Endothelial cell of umbilical vein (primary cell): ENCODE data around the gene FHOD3. TPM values are rescaled to one million over a fixed set of nuclear protein-coding genes. Genes with fewer than 3 reads are reported as not detected.

ENCODE experiments used
- Bru-seq: library from RNA; stranded (reverse); fragments of 400-500 nt; gene quantifications from one replicate; lab custom pipeline; 2021; lab: Mats Ljungman, UMichigan
- BruChase-seq, 2 experiments: library from RNA; stranded (reverse); fragments of 400-500 nt; gene quantifications; one replicate each; lab custom pipeline; 2021; lab: Mats Ljungman, UMichigan
- BruUV-seq: library from RNA; stranded (reverse); fragments of 400-500 nt; replicated peaks from 2 replicates; lab custom pipeline; 2021; lab: Mats Ljungman, UMichigan
- CTCF ChIA-PET: fragments of 300-600, 350-600 bp; sonication (Branson Sonifier 250); formaldehyde crosslinking; loops from one replicate; lab custom pipeline; 2021; ENCODE audit warnings: antibody characterized with exemption, inconsistent platforms; lab: Charles Lee
- POLR2A ChIA-PET: fragments of 300-600, 350-600 bp; sonication (Branson Sonifier 250); formaldehyde crosslinking; loops from one replicate; lab custom pipeline; 2021; ENCODE audit warnings: antibody characterized with exemption, inconsistent platforms; lab: Charles Lee
- DNase-seq: peaks from one replicate; pipeline ENCODE4 v3.0.0-alpha.2; 2011; ENCODE audit warnings: low read depth, low spot score
- FAIRE-seq: peaks from 2 replicates; lab custom pipeline; 2011; peaks lifted over from hg19 to GRCh38; lab: Jason Lieb, UNC
- H2AFZ ChIP-seq: 2 replicates; pipeline ENCODE4 v1.6.0; 2012; ENCODE audit warnings: low read depth, low read length, control low read depth, inconsistent platforms
- H3K27ac ChIP-seq: 2 replicates; pipeline ENCODE4 v1.5.1; 2011; ENCODE audit warnings: low read depth, mild to moderate bottlenecking, control low read depth, low read length, moderate library complexity; ENCODE audit not compliant: insufficient read depth
- H3K27me3 ChIP-seq, 2 experiments: 2 replicates each; pipeline versions ENCODE4 v1.6.0 to v1.6.1; 2011; ENCODE audit warnings: low read length in 2 of 2, mixed read lengths in 1 of 2; ENCODE audit not compliant: control insufficient read depth in 2 of 2, insufficient read depth in 2 of 2
- H3K36me3 ChIP-seq, 2 experiments: 2 replicates in 1 of 2; 3 replicates in 1 of 2; pipeline ENCODE4 v1.5.1; 2011; ENCODE audit warnings: low read length in 2 of 2, mild to moderate bottlenecking in 1 of 2, moderate library complexity in 1 of 2; ENCODE audit not compliant: control insufficient read depth in 2 of 2, insufficient read depth in 2 of 2; ENCODE audit errors: extremely low read depth in 1 of 2
- H3K4me1 ChIP-seq: 3 replicates; pipeline ENCODE4 v1.5.1; 2011; ENCODE audit warnings: mild to moderate bottlenecking, low read length; ENCODE audit not compliant: control insufficient read depth, insufficient read depth; ENCODE audit errors: extremely low read depth
- H3K4me2 ChIP-seq: 2 replicates; pipeline ENCODE4 v1.6.1; 2011; ENCODE audit warnings: low read length, control low read depth, mixed read lengths; ENCODE audit not compliant: insufficient read depth
- H3K4me3 ChIP-seq, 3 experiments: fragments of 200-600 bp in 1 of 3; sonication (generic), shearing (Covaris generic) in 1 of 3; replicated peaks in 1 of 3; 2 replicates each; pipeline ENCODE4 v1.5.1; 2011 to 2016; ENCODE audit warnings: control low read depth in 3 of 3, low read length in 3 of 3, mild to moderate bottlenecking in 2 of 3, inconsistent platforms in 1 of 3, low read depth in 1 of 3, moderate library complexity in 1 of 3; ENCODE audit not compliant: insufficient read depth in 1 of 3
- H3K79me2 ChIP-seq: 2 replicates; pipeline ENCODE4 v1.6.0; 2012; ENCODE audit warnings: low read length, inconsistent platforms; ENCODE audit not compliant: control insufficient read depth, insufficient read depth
- H3K9ac ChIP-seq: replicated peaks from 2 replicates; pipeline ENCODE3; 2011; ENCODE audit warnings: low read length, control low read depth; ENCODE audit not compliant: insufficient read depth; ENCODE audit errors: extremely low read depth
- H3K9me1 ChIP-seq: replicated peaks from 3 replicates; pipeline ENCODE4 v1.6.0; 2011; ENCODE audit warnings: mild to moderate bottlenecking, low read length; ENCODE audit not compliant: control insufficient read depth, insufficient read depth; ENCODE audit errors: extremely low read depth
- H3K9me3 ChIP-seq: replicated peaks from 2 replicates; pipeline ENCODE4 v1.5.1; 2012; ENCODE audit warnings: low read length, inconsistent platforms; ENCODE audit not compliant: control insufficient read depth, insufficient read depth
- H4K20me1 ChIP-seq: replicated peaks from 2 replicates; pipeline ENCODE3; 2011; ENCODE audit warnings: mild to moderate bottlenecking, low read length; ENCODE audit not compliant: control insufficient read depth, insufficient read depth; ENCODE audit errors: extremely low read depth
- CTCF ChIP-seq, 2 donors: IDR thresholded peaks; 1 replicate in 1 of 2; 2 replicates in 1 of 2; pipeline ENCODE4 v1.5.1; 2011; ENCODE audit warnings: low read length in 2 of 2, mild to moderate bottlenecking in 2 of 2, moderate library complexity in 2 of 2, control low read depth in 1 of 2, inconsistent platforms in 1 of 2, low read depth in 1 of 2; ENCODE audit not compliant: insufficient read depth in 1 of 2; ENCODE audit errors: extremely low read depth in 1 of 2
- EZH2 ChIP-seq: IDR thresholded peaks from 2 replicates; pipeline ENCODE4 v1.6.1; 2012; ENCODE audit warnings: borderline replicate concordance, low read depth, mild to moderate bottlenecking, moderate library complexity, low read length, inconsistent platforms; ENCODE audit not compliant: severe bottlenecking
- FOS ChIP-seq: IDR thresholded peaks from 2 replicates; pipeline ENCODE4 v1.6.1; 2011; ENCODE audit warnings: mild to moderate bottlenecking, low read length, moderate library complexity, borderline replicate concordance; ENCODE audit not compliant: insufficient read depth
- GATA2 ChIP-seq: IDR thresholded peaks from 2 replicates; pipeline ENCODE4 v1.7.0; 2011; ENCODE audit warnings: low read depth, mild to moderate bottlenecking, moderate library complexity, mixed read lengths, low read length; ENCODE audit not compliant: insufficient read length, insufficient read depth
- JUN ChIP-seq: IDR thresholded peaks from 2 replicates; pipeline ENCODE4 v1.6.1; 2011; ENCODE audit warnings: borderline replicate concordance, low read depth; ENCODE audit not compliant: insufficient read length, insufficient read depth
- MAX ChIP-seq: IDR thresholded peaks from 2 replicates; pipeline ENCODE4 v1.6.1; 2011; ENCODE audit not compliant: insufficient read depth, insufficient read length
- MYC ChIP-seq: IDR thresholded peaks from one replicate; pipeline ENCODE4 v1.6.1; 2011; ENCODE audit warnings: mild to moderate bottlenecking, low read depth, low read length
- POLR2A ChIP-seq: IDR thresholded peaks from 2 replicates; pipeline ENCODE4 v1.6.1; 2012; ENCODE audit warnings: low read depth, mild to moderate bottlenecking, control low read depth, low read length
- POLR2AphosphoS5 ChIP-seq: IDR thresholded peaks from 2 replicates; pipeline ENCODE4 v1.6.1; 2012; ENCODE audit warnings: low read depth, mild to moderate bottlenecking, control low read depth, low read length, moderate library complexity; ENCODE audit not compliant: insufficient read depth
- dilution Hi-C: fragments of 300-500 bp; cut with MboI; formaldehyde crosslinking; loops from one replicate; pipeline ENCODE4 v1.15.0; 2019; ENCODE audit warnings: low sequenced_read_pairs; ENCODE audit not compliant: extremely low pct_ligation_motif_present
- intact Hi-C: fragments of 100-400 bp; cut with micrococcal nuclease; formaldehyde crosslinking; loops from one replicate; pipeline ENCODE4 v1.10.0; 2022
- long read RNA-seq: library from polyadenylated mRNA; stranded (forward); transcript quantifications from one replicate; pipeline ENCODE4 v2.0.0, GENCODE V29; 2021
- polyA minus RNA-seq, 3 experiments: library from RNA; depleted of rRNA, polyadenylated mRNA; stranded (reverse); fragments of >200 nt; gene quantifications; 1 replicate in 1 of 3; 2 replicates in 2 of 3; pipeline ENCODE4 v1.2.3, GENCODE V29; 2011
- polyA plus RNA-seq, 4 experiments: library from polyadenylated mRNA; depleted of rRNA in 3 of 4; stranded (reverse) in 3 of 4; unstranded in 1 of 4; fragments of >200 nt; gene quantifications; 2 replicates each; pipeline versions ENCODE4 v1.2.1 to v1.2.3, GENCODE V29; 2011 to 2012; ENCODE audit warnings: missing spikeins in 1 of 4
- total RNA-seq: library from RNA; stranded (reverse); gene quantifications from 2 replicates; pipeline ENCODE4 v1.2.3, GENCODE V29; 2021

The FHOD3 gene
- total RNA-seq = 0.58 and 1.5 TPM in 2 replicates
- 0.03 and 0.06 TPM in 2 replicates for polyA plus RNA-seq
- polyA plus RNA-seq (2011; cell fraction: cytosol; rRNA removed) = 0.04 TPM in 2 replicates
- polyA plus RNA-seq (2011; cell fraction: nucleus; rRNA removed) = 0.12 TPM in 1 of 2 replicates, not detected in the other
- 0.53 and 0.66 TPM in 2 replicates for polyA plus RNA-seq (2012)
- polyA minus RNA-seq = 0.05 and 0.21 TPM in 2 replicates
- not detected for polyA minus RNA-seq (2011; cell fraction: cytosol; rRNA and poly(A)+ RNA removed)
- 0.10 and 0.24 TPM in 2 replicates for polyA minus RNA-seq (2011; cell fraction: nucleus; rRNA and poly(A)+ RNA removed)
- percentile 32 among the genes with signal in this experiment for Bru-seq, nascent RNA
- percentile 19 among the genes with signal in this experiment for BruChase-seq, experiment 1, labeled RNA remaining after a 6-hour chase
- BruChase-seq, experiment 2, labeled RNA remaining after a 2-hour chase = percentile 26 among the genes with signal in this experiment
- long read RNA-seq = 0 reads

GRCh38 chr18:36297417-36298125 is at the start of gene FHOD3:
FHOD3 (plus strand) TSS chr18:36297713; CDS start chr18:36297836, 123 bp downstream.
- Histone ChIP-seq H3K4me1 (peaks cover 10% of the 10 kb centered on the region), H2AFZ (peak within 1 kb of the TSS; percentile 88), H3K4me3 (peak within 1 kb of the TSS; percentile 19 to 34 (median 28)), H3K79me2 (no peaks in the 10 kb centered on the region), H3K9me3 (no peaks in the 10 kb centered on the region), H3K27ac (no peak within 1 kb of the TSS), H4K20me1 (no peaks in the 10 kb centered on the region), H3K27me3 (peaks cover 42 to 50% of the 10 kb centered on the region in 2 experiments), H3K36me3 (no peaks in the 10 kb centered on the region), H3K9ac (no peak within 1 kb of the TSS), H3K4me2 (peak within 1 kb of the TSS; percentile 75), H3K9me1 (no peaks in the 10 kb centered on the region)
- FAIRE-seq (no peak), DNase-seq (peak; percentile 23)
- TF ChIP-seq EZH2 = no peak
- no peak for TF ChIP-seq GATA2
- no peak for TF ChIP-seq POLR2AphosphoS5
- no peak for TF ChIP-seq MYC
- TF ChIP-seq MAX = no peak
- TF ChIP-seq CTCF (IDR thresholded peaks at IDR 0.05; ENCODE audit: extremely low read depth in 1 of 2, insufficient read depth in 1 of 2, low read depth in 1 of 2, low read length in 2 of 2) = no peak
- TF ChIP-seq FOS = no peak
- no peak for TF ChIP-seq POLR2A
- no peak for TF ChIP-seq JUN
- ChIA-PET CTCF (interaction anchor here (0.6 to 5.1 kb wide), 12 partner anchors 12 to 274 kb away, joined by 3 to 25 read pairs (median 4); no protein-coding TSS in a partner anchor), POLR2A (no interaction called here)
- no TSS peak for BruUV-seq
- dilution Hi-C loops (no loop called here), intact Hi-C loops (loop anchor here (1.0 to 10.0 kb wide), 6 partner anchors 110 to 457 kb away; partner anchors contain the start of genes ELP2, MOCOS and SLC39A6)
